ENCODE results near the gene TTLL10.

GRCh38 chr1:1167398-1167821 is 6.3 kb upstream of the TTLL10 start:
- TF ChIP-seq GATA2 (IDR thresholded peaks at IDR 0.05; ENCODE audit: low read depth, low read length) (no peak), GATA3 (IDR thresholded peaks at IDR 0.05; ENCODE audit: low read depth, low read length) (no peak)

Measured in SH-SY5Y (cell line).